Endothelial cell of umbilical vein (primary cell): Measurements from ENCODE around the gene ARHGAP31. TPM values are rescaled to one million over a fixed set of nuclear protein-coding genes. Genes with fewer than 3 reads are reported as not detected.

ENCODE experiments used
- BruUV-seq: library from RNA; stranded (reverse); fragments of 400-500 nt; replicated peaks from 2 replicates; lab custom pipeline; 2021; lab: Mats Ljungman, UMichigan
- CTCF ChIA-PET: fragments of 300-600, 350-600 bp; sonication (Branson Sonifier 250); formaldehyde crosslinking; loops from one replicate; lab custom pipeline; 2021; ENCODE audit warnings: antibody characterized with exemption, inconsistent platforms; lab: Charles Lee
- POLR2A ChIA-PET: fragments of 300-600, 350-600 bp; sonication (Branson Sonifier 250); formaldehyde crosslinking; loops from one replicate; lab custom pipeline; 2021; ENCODE audit warnings: antibody characterized with exemption, inconsistent platforms; lab: Charles Lee
- DNase-seq: peaks from one replicate; pipeline ENCODE4 v3.0.0-alpha.2; 2011; ENCODE audit warnings: low read depth, low spot score
- FAIRE-seq: peaks from 2 replicates; lab custom pipeline; 2011; peaks lifted over from hg19 to GRCh38; lab: Jason Lieb, UNC
- H2AFZ ChIP-seq: 2 replicates; pipeline ENCODE4 v1.6.0; 2012; ENCODE audit warnings: low read depth, low read length, control low read depth, inconsistent platforms
- H3K27ac ChIP-seq: 2 replicates; pipeline ENCODE4 v1.5.1; 2011; ENCODE audit warnings: low read depth, mild to moderate bottlenecking, control low read depth, low read length, moderate library complexity; ENCODE audit not compliant: insufficient read depth
- H3K27me3 ChIP-seq, 2 experiments: 2 replicates each; pipeline versions ENCODE4 v1.6.0 to v1.6.1; 2011; ENCODE audit warnings: low read length in 2 of 2, mixed read lengths in 1 of 2; ENCODE audit not compliant: control insufficient read depth in 2 of 2, insufficient read depth in 2 of 2
- H3K36me3 ChIP-seq, 2 experiments: 2 replicates in 1 of 2; 3 replicates in 1 of 2; pipeline ENCODE4 v1.5.1; 2011; ENCODE audit warnings: low read length in 2 of 2, mild to moderate bottlenecking in 1 of 2, moderate library complexity in 1 of 2; ENCODE audit not compliant: control insufficient read depth in 2 of 2, insufficient read depth in 2 of 2; ENCODE audit errors: extremely low read depth in 1 of 2
- H3K4me1 ChIP-seq: 3 replicates; pipeline ENCODE4 v1.5.1; 2011; ENCODE audit warnings: mild to moderate bottlenecking, low read length; ENCODE audit not compliant: control insufficient read depth, insufficient read depth; ENCODE audit errors: extremely low read depth
- H3K4me2 ChIP-seq: 2 replicates; pipeline ENCODE4 v1.6.1; 2011; ENCODE audit warnings: low read length, control low read depth, mixed read lengths; ENCODE audit not compliant: insufficient read depth
- H3K4me3 ChIP-seq, 3 experiments: fragments of 200-600 bp in 1 of 3; sonication (generic), shearing (Covaris generic) in 1 of 3; replicated peaks in 1 of 3; 2 replicates each; pipeline ENCODE4 v1.5.1; 2011 to 2016; ENCODE audit warnings: control low read depth in 3 of 3, low read length in 3 of 3, mild to moderate bottlenecking in 2 of 3, inconsistent platforms in 1 of 3, low read depth in 1 of 3, moderate library complexity in 1 of 3; ENCODE audit not compliant: insufficient read depth in 1 of 3
- H3K79me2 ChIP-seq: 2 replicates; pipeline ENCODE4 v1.6.0; 2012; ENCODE audit warnings: low read length, inconsistent platforms; ENCODE audit not compliant: control insufficient read depth, insufficient read depth
- H3K9ac ChIP-seq: replicated peaks from 2 replicates; pipeline ENCODE3; 2011; ENCODE audit warnings: low read length, control low read depth; ENCODE audit not compliant: insufficient read depth; ENCODE audit errors: extremely low read depth
- H3K9me1 ChIP-seq: replicated peaks from 3 replicates; pipeline ENCODE4 v1.6.0; 2011; ENCODE audit warnings: mild to moderate bottlenecking, low read length; ENCODE audit not compliant: control insufficient read depth, insufficient read depth; ENCODE audit errors: extremely low read depth
- H3K9me3 ChIP-seq: replicated peaks from 2 replicates; pipeline ENCODE4 v1.5.1; 2012; ENCODE audit warnings: low read length, inconsistent platforms; ENCODE audit not compliant: control insufficient read depth, insufficient read depth
- H4K20me1 ChIP-seq: replicated peaks from 2 replicates; pipeline ENCODE3; 2011; ENCODE audit warnings: mild to moderate bottlenecking, low read length; ENCODE audit not compliant: control insufficient read depth, insufficient read depth; ENCODE audit errors: extremely low read depth
- CTCF ChIP-seq, 2 donors: IDR thresholded peaks; 1 replicate in 1 of 2; 2 replicates in 1 of 2; pipeline ENCODE4 v1.5.1; 2011; ENCODE audit warnings: low read length in 2 of 2, mild to moderate bottlenecking in 2 of 2, moderate library complexity in 2 of 2, control low read depth in 1 of 2, inconsistent platforms in 1 of 2, low read depth in 1 of 2; ENCODE audit not compliant: insufficient read depth in 1 of 2; ENCODE audit errors: extremely low read depth in 1 of 2
- EZH2 ChIP-seq: IDR thresholded peaks from 2 replicates; pipeline ENCODE4 v1.6.1; 2012; ENCODE audit warnings: borderline replicate concordance, low read depth, mild to moderate bottlenecking, moderate library complexity, low read length, inconsistent platforms; ENCODE audit not compliant: severe bottlenecking
- FOS ChIP-seq: IDR thresholded peaks from 2 replicates; pipeline ENCODE4 v1.6.1; 2011; ENCODE audit warnings: mild to moderate bottlenecking, low read length, moderate library complexity, borderline replicate concordance; ENCODE audit not compliant: insufficient read depth
- GATA2 ChIP-seq: IDR thresholded peaks from 2 replicates; pipeline ENCODE4 v1.7.0; 2011; ENCODE audit warnings: low read depth, mild to moderate bottlenecking, moderate library complexity, mixed read lengths, low read length; ENCODE audit not compliant: insufficient read length, insufficient read depth
- JUN ChIP-seq: IDR thresholded peaks from 2 replicates; pipeline ENCODE4 v1.6.1; 2011; ENCODE audit warnings: borderline replicate concordance, low read depth; ENCODE audit not compliant: insufficient read length, insufficient read depth
- MAX ChIP-seq: IDR thresholded peaks from 2 replicates; pipeline ENCODE4 v1.6.1; 2011; ENCODE audit not compliant: insufficient read depth, insufficient read length
- MYC ChIP-seq: IDR thresholded peaks from one replicate; pipeline ENCODE4 v1.6.1; 2011; ENCODE audit warnings: mild to moderate bottlenecking, low read depth, low read length
- POLR2A ChIP-seq: IDR thresholded peaks from 2 replicates; pipeline ENCODE4 v1.6.1; 2012; ENCODE audit warnings: low read depth, mild to moderate bottlenecking, control low read depth, low read length
- POLR2AphosphoS5 ChIP-seq: IDR thresholded peaks from 2 replicates; pipeline ENCODE4 v1.6.1; 2012; ENCODE audit warnings: low read depth, mild to moderate bottlenecking, control low read depth, low read length, moderate library complexity; ENCODE audit not compliant: insufficient read depth
- dilution Hi-C: fragments of 300-500 bp; cut with MboI; formaldehyde crosslinking; loops from one replicate; pipeline ENCODE4 v1.15.0; 2019; ENCODE audit warnings: low sequenced_read_pairs; ENCODE audit not compliant: extremely low pct_ligation_motif_present
- intact Hi-C: fragments of 100-400 bp; cut with micrococcal nuclease; formaldehyde crosslinking; loops from one replicate; pipeline ENCODE4 v1.10.0; 2022
- polyA plus RNA-seq, 4 experiments: library from polyadenylated mRNA; depleted of rRNA in 3 of 4; stranded (reverse) in 3 of 4; unstranded in 1 of 4; fragments of >200 nt; gene quantifications; 2 replicates each; pipeline versions ENCODE4 v1.2.1 to v1.2.3, GENCODE V29; 2011 to 2012; ENCODE audit warnings: missing spikeins in 1 of 4
- total RNA-seq: library from RNA; stranded (reverse); gene quantifications from 2 replicates; pipeline ENCODE4 v1.2.3, GENCODE V29; 2021

The ARHGAP31 gene
- total and polyA plus RNA-seq, 2 donors (not counting 3 experiments of a cell fraction or from before 2014, with no cell fraction given): 25.5 to 65.8 TPM

- Histone ChIP-seq H2AFZ (no peak overlapping the region), H3K9me1 (no peaks in the 10 kb centered on the region), H3K79me2 (peaks cover 60% of the 10 kb centered on the region), H3K36me3 (peaks cover 0 to 2% of the 10 kb centered on the region in 2 experiments), H3K27ac (no peak overlapping the region), H3K4me1 (peaks cover 33% of the 10 kb centered on the region), H3K4me3 (no peak overlapping the region), H3K4me2 (no peak overlapping the region), H4K20me1 (no peaks in the 10 kb centered on the region), H3K9ac (no peak overlapping the region), H3K9me3 (no peaks in the 10 kb centered on the region), H3K27me3 (no peaks in the 10 kb centered on the region)
- dilution Hi-C loops (no loop called here), intact Hi-C loops (loop anchor here (10.0 kb wide), 1 partner anchor 462 kb away; no protein-coding TSS in a partner anchor)
- CTCF ChIA-PET: interaction anchor here (1.3 to 2.0 kb wide), 4 partner anchors 15 to 42 kb away, joined by 3 to 9 read pairs (median 6); no protein-coding TSS in a partner anchor
- no peak for FAIRE-seq
- BruUV-seq: no TSS peak
- TF ChIP-seq POLR2A (no peak), MAX (no peak), GATA2 (no peak), CTCF (IDR thresholded peaks at IDR 0.05; ENCODE audit: extremely low read depth in 1 of 2, insufficient read depth in 1 of 2, low read depth in 1 of 2, low read length in 2 of 2) (no peak), MYC (no peak), JUN (no peak), EZH2 (no peak), POLR2AphosphoS5 (no peak), FOS (no peak)
- DNase-seq: no peak
- POLR2A ChIA-PET: no interaction called here
Measured at GRCh38 chr3:119347036-119347435, 52.9 kb downstream of the ARHGAP31 start.
